Right ventricle myocardium inferior (tissue), 1 donor: ENCODE results near the gene OR4A47. TPM values are rescaled to one million over a fixed set of nuclear protein-coding genes. Genes with fewer than 3 reads are reported as not detected.
"Not testable (repeated sequence)": the region's sequence is repeated elsewhere in the genome, so short reads cannot be mapped to it uniquely, and the experiment has no call there.

Experiments used
- ATAC-seq: fragments of 200-7000 bp; cut with Tn5 transposase; one replicate; pipeline ENCODE4 v1.9.1; 2020; ENCODE audit warnings: mild to moderate bottlenecking, moderate library complexity
- DNase-seq: peaks from one replicate; pipeline ENCODE4 v3.0.0; 2021; ENCODE audit errors: missing footprints
- intact Hi-C: fragments of 100-400 bp; cut with DNase I; formaldehyde crosslinking; loops from one replicate; pipeline ENCODE4 v1.11.0; 2022
- long read RNA-seq: library from polyadenylated mRNA; unstranded; transcript quantifications from one replicate; pipeline ENCODE4 v2.0.0, GENCODE V29; 2021
- total RNA-seq: library from RNA; stranded (reverse); fragmentation: NEBNext Ultra II Directional; extraction: Animal tissue kit (Norgen Biotek cat#: 25700); gene quantifications from one replicate; pipeline ENCODE4 v1.2.1, GENCODE V29; 2021
- donor health status: DM: no; HTN: yes; CAD: no; lungs with severe emphysema.

The OR4A47 gene, protein sequence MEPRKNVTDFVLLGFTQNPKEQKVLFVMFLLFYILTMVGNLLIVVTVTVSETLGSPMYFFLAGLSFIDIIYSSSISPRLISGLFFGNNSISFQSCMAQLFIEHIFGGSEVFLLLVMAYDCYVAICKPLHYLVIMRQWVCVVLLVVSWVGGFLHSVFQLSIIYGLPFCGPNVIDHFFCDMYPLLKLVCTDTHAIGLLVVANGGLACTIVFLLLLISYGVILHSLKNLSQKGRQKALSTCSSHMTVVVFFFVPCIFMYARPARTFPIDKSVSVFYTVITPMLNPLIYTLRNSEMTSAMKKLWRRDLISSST
- total RNA-seq, result not detected
- long read RNA-seq, result 0 reads

GRCh38 chr11:48488493-48488892, at the start of gene OR4A47:
Gene OR4A47 (plus strand): TSS chr11:48488793. CDS start chr11:48488793, 0 bp downstream.
- ATAC-seq, intact Hi-C loops, DNase-seq: not testable (repeated sequence)

DNA sequence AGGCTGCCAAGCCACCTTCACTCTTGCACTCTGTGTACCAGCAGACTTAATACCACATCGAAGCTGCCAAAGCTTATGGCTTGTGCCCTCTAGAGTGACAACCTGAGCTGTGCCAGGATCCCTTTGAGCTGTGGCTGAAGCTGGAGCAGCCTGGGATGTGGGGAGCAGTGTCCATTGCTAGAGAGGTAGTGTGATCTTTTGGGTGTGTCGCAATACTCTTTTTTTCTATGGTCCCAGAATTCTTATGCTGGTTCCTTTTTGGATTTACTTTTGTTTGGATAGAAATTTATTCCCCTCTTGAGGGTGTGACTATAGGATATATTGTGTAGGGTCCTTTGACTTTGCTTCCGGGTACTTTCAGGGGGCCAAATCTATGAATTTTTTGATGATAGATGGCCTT, 32.7 kb upstream of the OR4A47 start:
- ATAC-seq, intact Hi-C loops, DNase-seq: not testable (repeated sequence)

DNA sequence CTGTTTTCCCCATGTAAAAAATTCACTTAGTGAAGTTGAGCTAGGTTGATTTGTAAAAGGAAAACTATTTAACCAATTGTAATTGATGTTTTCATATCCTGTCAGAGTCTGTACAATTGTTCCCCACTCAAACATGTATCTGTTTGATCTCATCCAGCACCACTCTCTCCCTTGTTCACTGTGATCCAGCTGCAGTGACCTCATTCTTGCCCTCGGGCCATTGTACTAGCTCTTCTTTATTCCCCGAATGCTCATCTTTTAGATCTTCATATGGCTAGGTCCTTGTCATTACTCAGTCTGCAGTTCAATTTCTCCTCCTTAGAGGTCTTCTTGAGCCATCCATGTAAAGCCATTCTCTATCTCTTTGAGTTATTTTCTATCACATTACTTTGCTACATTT, 14.6 kb upstream of the OR4A47 start:
- DNase-seq, intact Hi-C loops, ATAC-seq: not testable (repeated sequence)

GRCh38 chr11:48474703-48475102, 13.9 kb upstream of the OR4A47 start:
- ATAC-seq, DNase-seq, intact Hi-C loops: not testable (repeated sequence)

- DNase-seq, ATAC-seq, intact Hi-C loops: not testable (repeated sequence)
These were observed 17.6 kb downstream of the OR4A47 start for GRCh38 chr11:48506169-48506568.

- intact Hi-C loops, result no loop called here
- DNase-seq (no peak), ATAC-seq (no peak)
These were observed 50.4 kb downstream of the OR4A47 start for GRCh38 chr11:48538991-48539390.

Other genes starting within 250 kb of the OR4A47 start
- not detected for gene OR4X2, start 243.7 kb upstream of the OR4A47 start, total RNA-seq
- not detected for gene OR4X1, start 224.9 kb upstream of the OR4A47 start, total RNA-seq
- gene OR4S1, start 182.6 kb upstream of the OR4A47 start, total RNA-seq, result not detected
- gene OR4C3, start 163.9 kb upstream of the OR4A47 start, total RNA-seq, result not detected
- gene OR4C5, start 122.3 kb upstream of the OR4A47 start, total RNA-seq, result not detected